GM18868 (cell line): ENCODE measurements around the gene TRIP10.

Source experiments
- ATAC-seq: cut with Tn5 transposase; IDR thresholded peaks from one replicate; pipeline ENCODE4 v1.9.1; 2021; ENCODE audit warnings: mild to moderate bottlenecking, moderate library complexity; ENCODE audit not compliant: unreplicated experiment

TRIP10 gene

DNA sequence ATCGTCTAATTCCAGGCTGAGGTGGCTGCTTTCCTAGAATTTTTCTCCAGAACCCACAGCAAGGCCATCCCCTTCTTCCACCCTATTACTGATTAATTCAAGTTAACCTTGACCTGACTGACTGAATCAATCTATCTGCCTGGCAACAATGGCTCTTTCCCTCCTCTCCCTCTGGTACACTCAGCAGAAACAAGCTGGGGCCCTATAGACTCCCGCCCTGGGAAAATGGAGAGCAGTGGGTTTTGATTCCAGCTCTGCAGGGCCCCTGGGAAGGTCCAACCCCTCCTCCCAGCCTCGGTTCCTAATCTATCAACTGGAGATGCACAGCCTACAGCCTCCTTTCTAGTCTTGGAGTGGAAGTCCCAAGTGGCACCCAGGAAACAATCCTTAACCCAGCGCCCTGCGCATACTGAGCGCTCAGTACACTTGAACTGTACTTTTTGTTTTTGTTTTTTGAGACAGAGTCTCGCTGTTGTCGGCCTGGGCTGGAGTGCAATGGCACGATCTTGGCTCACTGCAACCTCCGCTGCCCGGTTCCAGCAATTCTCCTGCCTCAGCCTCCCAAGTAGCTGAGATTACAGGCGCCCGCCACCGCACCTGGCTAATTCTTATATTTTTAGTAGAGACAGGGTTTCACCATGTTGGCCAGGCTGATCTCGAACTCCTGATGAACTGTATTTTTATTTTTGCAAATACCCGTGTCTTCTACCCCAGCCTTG is 13.8 kb upstream of the TRIP10 start:
- no peak for ATAC-seq

DNA sequence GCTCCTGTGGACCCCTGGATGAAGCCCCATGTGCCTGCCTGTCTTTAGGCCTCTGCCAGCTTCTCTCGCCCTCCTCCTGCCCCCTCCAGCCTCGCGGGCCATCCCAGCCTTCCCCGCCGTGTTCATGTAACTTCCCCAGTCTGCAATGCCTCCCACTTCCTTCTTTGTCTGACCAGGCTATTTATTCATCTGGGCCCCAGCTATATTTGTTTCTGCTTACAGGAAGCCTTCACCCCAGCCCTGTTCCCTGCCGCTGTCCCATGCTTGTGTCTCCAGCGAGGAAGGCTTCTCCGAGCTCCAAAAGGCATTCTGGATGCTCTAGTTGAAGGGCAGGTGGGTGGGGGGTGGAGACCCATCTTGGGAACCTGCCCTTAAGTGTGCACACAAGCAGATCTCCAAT is 11.1 kb upstream of the TRIP10 start:
- ATAC-seq = no peak

- ATAC-seq = no peak
Measured at GRCh38 chr19:6729573-6730152, 9.8 kb upstream of the TRIP10 start.

DNA sequence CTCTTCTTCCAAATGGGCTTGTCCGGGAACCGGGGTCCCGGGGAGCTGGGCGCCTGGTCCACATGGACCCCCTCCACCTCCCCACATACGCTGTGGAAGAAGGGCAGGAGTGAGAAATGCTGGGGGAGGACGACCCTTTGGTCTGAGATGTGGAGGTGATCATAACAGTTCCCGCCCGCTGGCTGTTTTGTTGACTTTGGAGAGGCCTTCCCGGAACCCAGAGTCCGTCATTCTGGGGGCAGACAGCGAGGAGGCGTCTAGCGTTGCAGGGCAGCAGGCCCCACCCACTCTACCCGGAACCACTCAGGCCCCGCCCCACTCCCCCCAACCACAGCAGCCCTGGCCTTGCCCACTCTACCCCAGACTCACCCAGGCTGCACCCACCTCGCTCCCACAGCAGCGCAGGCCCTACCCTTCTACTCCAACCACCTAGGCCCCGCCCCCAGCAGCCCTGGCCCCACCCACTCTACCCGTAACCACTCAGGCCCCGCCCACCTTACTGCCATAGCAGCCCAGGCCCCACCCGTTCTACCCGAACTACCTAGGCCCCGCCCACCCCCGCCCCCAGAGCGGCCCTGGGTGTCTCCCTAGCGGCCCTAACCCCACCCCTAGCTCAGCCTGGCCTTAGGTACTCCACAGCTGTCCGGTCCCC is 9.2 kb upstream of the TRIP10 start:
- ATAC-seq = no peak

- no peak for ATAC-seq
Measured at GRCh38 chr19:6730941-6731670, 8.4 kb upstream of the TRIP10 start.

DNA sequence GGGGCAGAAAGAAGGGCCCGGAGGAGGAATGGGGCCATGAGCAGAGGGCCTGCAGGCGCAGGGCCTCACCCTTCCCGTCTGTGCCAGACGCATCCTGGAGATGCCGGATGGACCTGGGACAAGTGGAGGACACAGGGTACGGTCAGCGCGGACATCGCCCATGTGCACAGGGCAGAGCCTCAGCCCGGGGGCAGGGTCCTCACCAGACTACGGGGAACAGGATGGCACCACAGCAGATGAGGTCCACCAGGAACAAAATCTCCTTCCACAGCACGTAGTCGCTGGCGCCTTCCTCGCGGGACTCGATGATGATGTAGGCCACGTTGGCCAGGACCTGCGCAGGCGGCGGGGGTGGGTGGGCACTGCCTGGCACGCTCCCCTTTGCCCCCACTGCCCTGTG is 7.7 kb upstream of the TRIP10 start:
- ATAC-seq = no peak

GRCh38 chr19:6732803-6733337 is 6.6 kb upstream of the TRIP10 start:
- no peak for ATAC-seq

- no peak for ATAC-seq
Measured at GRCh38 chr19:6733338-6734095, 6.0 kb upstream of the TRIP10 start.

- ATAC-seq = no peak
Measured at GRCh38 chr19:6734096-6734696, 5.3 kb upstream of the TRIP10 start.

DNA sequence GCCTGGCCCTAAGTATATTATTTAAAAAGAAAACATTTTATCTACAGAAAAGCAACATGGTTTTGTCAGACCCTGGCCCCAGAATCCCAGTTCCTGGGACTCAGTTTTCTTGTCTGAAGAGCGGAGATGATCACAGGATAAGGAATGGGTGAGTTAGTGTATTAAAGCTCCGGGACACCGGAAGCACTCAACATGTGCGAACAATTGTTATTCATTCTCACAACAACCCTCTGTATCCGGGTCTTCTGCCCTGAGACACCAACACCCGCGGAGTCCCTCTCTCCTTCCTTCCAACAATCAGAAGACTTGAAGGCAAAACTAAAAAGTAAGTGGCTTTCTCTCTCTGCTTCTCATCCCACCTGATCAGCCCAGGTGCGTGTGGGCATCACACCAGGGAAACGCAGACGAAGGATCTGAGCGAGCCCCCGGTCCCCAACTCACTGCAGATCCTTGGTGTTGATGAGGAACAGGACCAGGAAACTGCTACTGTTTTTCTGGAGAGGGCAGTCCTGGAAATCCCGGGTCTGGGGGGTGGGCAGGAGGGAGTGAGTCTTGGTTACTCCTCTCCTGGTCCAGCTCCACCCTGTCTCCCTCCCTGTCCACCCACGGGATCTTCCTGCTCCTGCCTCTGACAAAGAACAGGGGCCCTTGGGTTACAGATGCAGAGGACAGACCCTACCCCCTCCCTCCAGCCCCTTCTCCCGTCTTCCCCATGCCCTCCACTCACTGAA is 4.1 kb upstream of the TRIP10 start:
- no peak for ATAC-seq

GRCh38 chr19:6736169-6736916 is 3.1 kb upstream of the TRIP10 start:
- no peak for ATAC-seq

GRCh38 chr19:6736917-6737283 is 2.6 kb upstream of the TRIP10 start:
- no peak for ATAC-seq

- ATAC-seq = peak; percentile 66
Measured at GRCh38 chr19:6737284-6737872, 2.1 kb upstream of the TRIP10 start, which contains the start of gene GPR108. GPR108 (minus strand) TSS chr19:6737580; CDS start chr19:6737576, 4 bp downstream.

DNA sequence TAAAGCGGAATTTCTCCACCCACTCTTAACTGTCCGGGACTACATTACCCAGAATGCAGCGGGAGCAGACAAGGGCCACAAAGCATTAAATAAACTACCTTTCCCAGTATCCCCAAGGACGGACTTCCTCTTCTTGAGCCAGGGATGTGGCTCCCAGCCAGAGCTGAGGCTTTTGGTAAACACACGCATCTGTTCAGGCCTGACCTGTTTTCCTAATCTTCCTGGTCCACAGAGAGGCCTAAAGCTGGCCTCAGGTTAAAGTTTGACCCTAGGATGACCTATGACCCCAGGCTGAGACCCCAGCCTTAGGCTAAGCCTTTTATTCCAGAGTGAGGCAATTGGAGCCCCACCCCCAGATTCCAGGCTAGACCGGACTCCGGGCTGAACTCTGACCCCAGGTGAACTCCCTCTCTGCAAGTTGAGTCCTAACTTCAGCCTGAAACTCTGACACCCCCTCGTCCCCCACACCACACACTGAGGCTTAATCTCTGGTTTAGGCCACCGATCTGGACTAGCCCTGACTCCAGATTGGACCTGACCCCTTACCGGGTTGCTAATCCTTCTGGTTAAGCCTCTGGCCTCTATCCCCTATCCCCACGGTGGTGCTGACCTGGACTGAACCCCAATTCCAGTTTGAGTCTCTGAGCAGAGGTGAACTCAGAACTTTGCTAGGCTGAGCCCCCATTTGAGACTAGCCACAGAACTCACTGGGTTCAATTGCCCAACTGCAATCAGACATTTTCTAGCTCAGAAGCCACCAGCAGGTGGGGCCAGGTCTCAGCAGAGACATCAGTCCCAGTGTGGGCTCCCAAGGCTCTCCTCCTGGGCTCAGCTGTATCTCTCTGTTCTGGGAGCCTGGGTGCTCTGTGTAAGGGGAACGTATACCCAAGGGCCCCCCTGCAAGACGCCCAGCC is 1.4 kb upstream of the TRIP10 start:
- peak; percentile 1 for ATAC-seq

GRCh38 chr19:6738787-6739389 is 592 bp upstream of the TRIP10 start:
- no peak for ATAC-seq

- no peak for ATAC-seq
Measured at GRCh38 chr19:6739883-6740588, 556 bp downstream of the TRIP10 start.
